Spleen (tissue), 11 donors: ENCODE measurements around the gene FOXK2. TPM values are rescaled to one million over a fixed set of nuclear protein-coding genes. Genes with fewer than 3 reads are reported as not detected.

Experiments
- DNase-seq: peaks from one replicate; pipeline ENCODE4 v3.0.0-alpha.2; 2020
- H3K27ac ChIP-seq, 8 donors: fragments of 200-600 bp; sonication (generic) in 7 of 8; 1 replicate in 4 of 8; 2 replicates in 4 of 8; pipeline versions ENCODE4 v1.5.0 to v1.8.0; 2016 to 2021; ENCODE audit warnings: inconsistent platforms in 4 of 8, mild to moderate bottlenecking in 4 of 8, moderate library complexity in 1 of 8
- H3K27me3 ChIP-seq, 7 donors: fragments of 200-600 bp; sonication (generic) in 6 of 7; replicated peaks in 1 of 7; 1 replicate in 4 of 7; 2 replicates in 3 of 7; pipeline versions ENCODE4 v1.5.0 to v1.8.0; 2016 to 2021; ENCODE audit warnings: inconsistent platforms in 3 of 7, mild to moderate bottlenecking in 1 of 7
- H3K36me3 ChIP-seq, 6 donors: fragments of 200-600 bp; sonication (generic) in 5 of 6; 1 replicate in 4 of 6; 2 replicates in 2 of 6; pipeline versions ENCODE4 v1.5.0 to v1.8.0; 2016 to 2021; ENCODE audit warnings: inconsistent platforms in 2 of 6
- H3K4me1 ChIP-seq, 6 donors: fragments of 200-600 bp; sonication (generic) in 5 of 6; 1 replicate in 3 of 6; 2 replicates in 3 of 6; pipeline versions ENCODE4 v1.5.0 to v1.8.0; 2016 to 2021; ENCODE audit warnings: inconsistent platforms in 3 of 6
- H3K4me3 ChIP-seq, 8 donors: fragments of 200-600 bp; sonication (generic) in 7 of 8; 1 replicate in 4 of 8; 2 replicates in 4 of 8; pipeline versions ENCODE4 v1.5.0 to v1.8.0; 2016 to 2021; ENCODE audit warnings: inconsistent platforms in 4 of 8, mild to moderate bottlenecking in 4 of 8, moderate library complexity in 2 of 8
- H3K9me3 ChIP-seq, 8 donors: fragments of 200-600 bp; sonication (generic) in 7 of 8; 1 replicate in 4 of 8; 2 replicates in 4 of 8; pipeline versions ENCODE4 v1.5.0 to v1.8.0; 2016 to 2021; ENCODE audit warnings: inconsistent platforms in 4 of 8
- CTCF ChIP-seq, 11 experiments: fragments of 200-600 bp in 7 of 11; fragments of 450-650 bp in 4 of 11; sonication (generic) in 4 of 11; IDR thresholded peaks in 8 of 11; conservative IDR thresholded peaks in 3 of 11; 1 replicate in 7 of 11; 2 replicates in 4 of 11; pipeline versions ENCODE4 v1.4.0 to v1.8.0; 2016 to 2021; ENCODE audit warnings: antibody characterized with exemption in 11 of 11, inconsistent platforms in 4 of 11, mild to moderate bottlenecking in 1 of 11
- POLR2A ChIP-seq, 3 donors: fragments of 450-650 bp; IDR thresholded peaks; one replicate each; pipeline ENCODE4 v1.5.1; 2017; ENCODE audit warnings: antibody characterized with exemption in 3 of 3, mild to moderate bottlenecking in 1 of 3
- POLR2AphosphoS5 ChIP-seq, 3 donors: sonication (generic); formaldehyde crosslinking; IDR thresholded peaks; one replicate each; pipeline ENCODE4 v1.5.1; 2017; ENCODE audit warnings: antibody characterized with exemption in 3 of 3
- WGBS, 5 donors: extraction: QIAGEN DNeasy Blood & Tissue Kit in 3 of 5; methylation state at CpG; one replicate each; pipeline versions ENCODE4 v1.1.5 to v1.1.7; 2013 to 2018; 5-methylcytosine and 5-hydroxymethylcytosine counted together
- intact Hi-C: fragments of 100-400 bp; cut with DNase I; formaldehyde crosslinking; loops from one replicate; pipeline ENCODE4 v1.15.0; 2023; ENCODE audit warnings: low total_unique reads
- polyA plus RNA-seq, 3 donors: library from polyadenylated mRNA; stranded (reverse); fragments of 200-250 nt; gene quantifications; one replicate each; pipeline ENCODE4 v1.2.1, GENCODE V29; 2013
- total RNA-seq, 7 donors: library from RNA; depleted of rRNA in 3 of 7; stranded (reverse); fragments of >200 nt in 3 of 7; fragmentation: NEBNext Ultra II Directional in 4 of 7; extraction: Animal tissue kit (Norgen Biotek cat#: 25700) in 4 of 7; gene quantifications; one replicate each; pipeline versions ENCODE4 v1.1.0 to v1.2.1, GENCODE V29; 2016 to 2021
- donor health status: healthy with polysubstance abuse.
- donor health status: DM: no; HTN: no; CAD: no; lungs with moderate emphysema.
- donor health status: DM: no; HTN: no; CAD: no.
- donor health status: Bipolar disorder and iron deficiency.
- donor health status: healthy.
- donor health status: DM: no; HTN: no; CAD: no.
- donor health status: DM: yes; HTN: yes; CAD: no.

Gene FOXK2
- total and polyA plus RNA-seq, 10 donors, result 10.4 to 55.1 (median 45.2) TPM

GRCh38 chr17:82494236-82495055 is 25.1 kb upstream of the FOXK2 start:
- intact Hi-C loops, result loop anchor here (10.0 kb wide), 1 partner anchor 60 kb away; no protein-coding TSS in a partner anchor
- Histone ChIP-seq H3K27me3 (no peaks in the 10 kb centered on the region), H3K4me1 (peaks cover 5 to 52% (median 44%) of the 10 kb centered on the region in 6 donors), H3K9me3 (no peaks in the 10 kb centered on the region), H3K4me3 (peak overlapping the region in 1 of 8 donors; percentile 43), H3K27ac (peak overlapping the region in 5 of 8 donors; percentile 35 to 90 (median 58)), H3K36me3 (peaks cover 0 to 12% (median 0%) of the 10 kb centered on the region in 6 donors)
- peak; percentile 96 for DNase-seq
- 8 to 14% (median 12%) methylated on average over 15 to 17 of the region's 17 CpGs for WGBS, 5 donors
- TF ChIP-seq CTCF (IDR thresholded peaks at IDR 0.05 in 8 of 11, conservative IDR thresholded peaks at IDR 0.05 in 3 of 11) (peak; percentile 87 to 99 (median 95)), POLR2A (IDR thresholded peaks at IDR 0.05) (no peak), POLR2AphosphoS5 (IDR thresholded peaks at IDR 0.05) (peak; percentile 67 to 76 (median 68))

GRCh38 chr17:82495844-82496528 is 23.5 kb upstream of the FOXK2 start:
- TF ChIP-seq CTCF (IDR thresholded peaks at IDR 0.05 in 8 of 11, conservative IDR thresholded peaks at IDR 0.05 in 3 of 11), result peak in 1 of 11 experiments; percentile 8
- no peak for TF ChIP-seq POLR2A (IDR thresholded peaks at IDR 0.05)
- Histone ChIP-seq H3K4me3 (peak overlapping the region in 1 of 8 donors; percentile 85), H3K36me3 (no peaks in the 10 kb centered on the region), H3K27ac (peak overlapping the region in 4 of 8 donors; percentile 80 to 92 (median 89)), H3K4me1 (peaks cover 5 to 55% (median 44%) of the 10 kb centered on the region in 6 donors), H3K27me3 (no peaks in the 10 kb centered on the region), H3K9me3 (no peaks in the 10 kb centered on the region)
- no peak for DNase-seq
- WGBS, 5 donors, result 67 to 81% (median 77%) methylated on average over 11 to 12 of the region's 12 CpGs
- intact Hi-C loops, result loop anchor here (10.0 kb wide), 1 partner anchor 59 kb away; no protein-coding TSS in a partner anchor

GRCh38 chr17:82496529-82497434 is 22.8 kb upstream of the FOXK2 start:
- Histone ChIP-seq H3K9me3 (no peaks in the 10 kb centered on the region), H3K36me3 (no peaks in the 10 kb centered on the region), H3K4me1 (peaks cover 5 to 55% (median 44%) of the 10 kb centered on the region in 6 donors), H3K27ac (peak overlapping the region; percentile 39 to 92 (median 86)), H3K27me3 (no peaks in the 10 kb centered on the region), H3K4me3 (peak overlapping the region; percentile 15 to 85 (median 65))
- WGBS, 5 donors, result 12 to 22% (median 14%) methylated on average over 41 to 83 of the region's 83 CpGs
- peak; percentile 93 to 96 (median 95) for TF ChIP-seq POLR2AphosphoS5 (IDR thresholded peaks at IDR 0.05)
- TF ChIP-seq CTCF (IDR thresholded peaks at IDR 0.05 in 8 of 11, conservative IDR thresholded peaks at IDR 0.05 in 3 of 11), result peak in 3 of 11 experiments; percentile 20 to 29 (median 24)
- peak in 1 of 3 donors; percentile 14 for TF ChIP-seq POLR2A (IDR thresholded peaks at IDR 0.05)
- DNase-seq, result peak; percentile 100
- intact Hi-C loops, result loop anchor here (10.0 kb wide), 1 partner anchor 58 kb away; no protein-coding TSS in a partner anchor
